Common myeloid progenitor, CD34-positive (primary cell): Measurements from ENCODE around the gene TTC4.

ENCODE experiments used
- CTCF ChIA-PET: fragments of 350-600 bp; sonication (Branson Sonifier 250); formaldehyde crosslinking; loops from one replicate; lab custom pipeline; 2021; ENCODE audit warnings: antibody characterized with exemption; lab: Charles Lee
- POLR2A ChIA-PET: fragments of 350-600 bp; sonication (Branson Sonifier 250); formaldehyde crosslinking; loops from one replicate; lab custom pipeline; 2021; ENCODE audit warnings: antibody characterized with exemption; lab: Charles Lee
- DNase-seq, 3 donors: peaks; one replicate each; pipeline versions ENCODE4 v3.0.0 to v3.0.0-alpha.2; 2013
- H3K27ac ChIP-seq, 2 experiments: 1 replicate in 1 of 2; 2 replicates in 1 of 2; pipeline ENCODE4 v1.7.0; 2013; ENCODE audit warnings: inconsistent platforms in 2 of 2, low read length in 2 of 2, mild to moderate bottlenecking in 2 of 2, low read depth in 1 of 2, moderate library complexity in 1 of 2; ENCODE audit not compliant: severe bottlenecking in 2 of 2, insufficient read depth in 1 of 2, poor library complexity in 1 of 2
- H3K27me3 ChIP-seq, 5 experiments: replicated peaks in 2 of 5; 1 replicate in 3 of 5; 2 replicates in 2 of 5; pipeline versions ENCODE4 v1.6.1 to v1.7.0; 2013; ENCODE audit warnings: low read length in 4 of 5, mild to moderate bottlenecking in 2 of 5, moderate library complexity in 2 of 5, inconsistent platforms in 1 of 5; ENCODE audit not compliant: insufficient read depth in 5 of 5, control insufficient read depth in 4 of 5
- H3K36me3 ChIP-seq, 4 experiments: 1 replicate in 2 of 4; 2 replicates in 2 of 4; pipeline versions ENCODE4 v1.6.1 to v1.7.0; 2013; ENCODE audit warnings: low read length in 3 of 4, control low read depth in 1 of 4, mild to moderate bottlenecking in 1 of 4; ENCODE audit not compliant: control insufficient read depth in 4 of 4, insufficient read depth in 4 of 4
- H3K4me1 ChIP-seq, 4 experiments: 1 replicate in 3 of 4; 2 replicates in 1 of 4; pipeline versions ENCODE4 v1.6.1 to v1.7.1; 2013; ENCODE audit warnings: low read length in 3 of 4, mild to moderate bottlenecking in 3 of 4, control low read depth in 1 of 4, inconsistent platforms in 1 of 4, moderate library complexity in 1 of 4; ENCODE audit not compliant: control insufficient read depth in 4 of 4, insufficient read depth in 4 of 4; ENCODE audit errors: control extremely low read depth in 1 of 4
- H3K4me3 ChIP-seq, 7 experiments: 1 replicate in 4 of 7; 2 replicates in 3 of 7; pipeline versions ENCODE4 v1.5.1 to v1.7.0; 2013; ENCODE audit warnings: mild to moderate bottlenecking in 7 of 7, low read length in 6 of 7, moderate library complexity in 6 of 7, inconsistent platforms in 2 of 7, low read depth in 2 of 7, control low read depth in 1 of 7; ENCODE audit not compliant: insufficient read depth in 4 of 7, control insufficient read depth in 1 of 7; ENCODE audit errors: extremely low read depth in 1 of 7
- H3K9me3 ChIP-seq, 5 experiments: 1 replicate in 4 of 5; 2 replicates in 1 of 5; pipeline versions ENCODE4 v1.6.1 to v1.7.1; 2013; ENCODE audit warnings: low read length in 4 of 5, mild to moderate bottlenecking in 2 of 5, inconsistent platforms in 1 of 5, low read depth in 1 of 5, moderate library complexity in 1 of 5; ENCODE audit not compliant: control insufficient read depth in 4 of 5, insufficient read depth in 2 of 5; ENCODE audit errors: control extremely low read depth in 1 of 5
- WGBS: methylation state at CpG from one replicate; pipeline ENCODE4 v1.1.5; 2013; ENCODE audit not compliant: insufficient coverage; 5-methylcytosine and 5-hydroxymethylcytosine counted together

Gene TTC4

GRCh38 chr1:54777431-54777830, 61.8 kb downstream of the TTC4 start:
- Histone ChIP-seq H3K27me3 (peaks cover 0 to 13% (median 0%) of the 10 kb centered on the region in 5 experiments), H3K27ac (no peak overlapping the region), H3K4me3 (no peak overlapping the region), H3K36me3 (no peaks in the 10 kb centered on the region), H3K4me1 (peaks cover 0 to 4% (median 0%) of the 10 kb centered on the region in 4 experiments), H3K9me3 (no peaks in the 10 kb centered on the region)
- 96% methylated on average over 3 of the region's 4 CpGs for WGBS
- ChIA-PET CTCF (interaction anchor here (1.4 kb wide), 1 partner anchor 24 kb away, joined by 3 read pairs; the partner anchor contains the start of gene TTC22), POLR2A (no interaction called here)
- no peak for DNase-seq

DNA sequence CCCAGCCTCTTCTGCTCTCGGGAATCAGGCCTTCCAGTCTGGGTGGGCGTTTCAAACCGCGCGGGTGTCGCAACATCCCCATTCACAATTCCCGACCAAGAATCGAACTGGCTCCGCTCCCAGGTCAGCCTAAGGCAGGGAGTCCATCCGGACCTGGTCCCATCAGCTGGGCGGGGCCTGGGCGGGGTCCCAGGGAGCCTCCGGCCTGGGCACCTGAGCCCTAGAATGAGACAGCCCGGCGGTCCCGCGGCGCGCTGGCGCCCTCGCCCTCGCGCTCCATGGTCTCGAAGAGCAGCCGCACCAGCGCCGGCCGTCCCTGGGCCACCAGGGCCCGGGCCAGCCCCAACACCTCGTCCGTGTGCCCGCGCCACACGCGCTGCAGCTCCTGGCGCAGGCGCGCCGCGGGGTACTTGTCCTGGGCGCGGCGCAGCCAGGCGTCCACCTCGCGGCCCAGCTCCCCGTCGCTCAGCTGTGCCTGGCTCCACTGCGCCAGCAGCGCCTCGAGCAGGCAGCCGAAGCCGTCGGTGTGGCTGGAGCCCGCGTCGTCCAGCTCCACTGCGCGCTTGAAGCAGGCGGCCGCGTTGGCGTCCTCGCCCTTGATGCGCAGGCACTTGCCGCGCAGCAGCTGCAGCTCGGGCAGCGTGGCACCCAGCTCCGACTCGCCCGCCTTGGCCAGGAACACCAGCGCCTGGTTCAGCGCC, 65.5 kb downstream of the TTC4 start:
- Histone ChIP-seq H3K4me1 (peaks cover 0 to 4% (median 0%) of the 10 kb centered on the region in 4 experiments), H3K36me3 (peaks cover 0 to 6% (median 2%) of the 10 kb centered on the region in 4 experiments), H3K27ac (no peak overlapping the region), H3K9me3 (no peaks in the 10 kb centered on the region), H3K4me3 (no peak overlapping the region), H3K27me3 (peaks cover 0 to 21% (median 0%) of the 10 kb centered on the region in 5 experiments)
- POLR2A ChIA-PET = no interaction called here
- DNase-seq = no peak
- WGBS = 83% methylated on average over 65 of the region's 74 CpGs
- CTCF ChIA-PET = interaction anchor here (1.8 kb wide), 1 partner anchor 15 kb away, joined by 6 read pairs; no protein-coding TSS in a partner anchor

DNA sequence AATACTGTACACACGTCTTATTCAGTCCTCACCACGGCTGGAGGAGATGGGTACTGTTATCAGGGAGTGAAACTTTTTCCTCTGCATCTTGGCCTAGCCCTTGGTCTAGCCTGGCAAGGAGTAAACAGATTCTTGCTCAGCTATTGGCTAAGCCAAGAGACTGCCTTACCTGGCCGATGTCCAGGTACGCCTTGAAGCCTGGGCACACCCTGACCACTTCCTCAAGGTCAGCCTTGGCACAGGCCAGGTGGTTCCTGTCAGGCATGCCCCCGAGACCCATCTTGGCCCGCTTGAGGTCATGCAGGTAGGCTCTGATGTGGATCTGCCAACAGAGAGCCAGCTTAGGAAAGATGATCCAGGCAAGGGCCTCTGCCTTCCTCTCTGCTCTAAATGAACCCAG, 66.5 kb downstream of the TTC4 start:
- Histone ChIP-seq H3K9me3 (no peaks in the 10 kb centered on the region), H3K4me3 (no peak overlapping the region), H3K27ac (no peak overlapping the region), H3K27me3 (peaks cover 0 to 21% (median 0%) of the 10 kb centered on the region in 5 experiments), H3K36me3 (peaks cover 0 to 6% (median 2%) of the 10 kb centered on the region in 4 experiments), H3K4me1 (peaks cover 0 to 4% (median 0%) of the 10 kb centered on the region in 4 experiments)
- DNase-seq = no peak
- CTCF ChIA-PET = interaction anchor here (0.7 kb wide), 1 partner anchor 12 kb away, joined by 3 read pairs; no protein-coding TSS in a partner anchor
- 100% methylated on average over 4 of the region's 6 CpGs for WGBS
- POLR2A ChIA-PET = no interaction called here

- Histone ChIP-seq H3K27ac (no peak overlapping the region), H3K27me3 (peaks cover 0 to 21% (median 0%) of the 10 kb centered on the region in 5 experiments), H3K4me3 (no peak overlapping the region), H3K4me1 (peaks cover 0 to 4% (median 0%) of the 10 kb centered on the region in 4 experiments), H3K36me3 (peaks cover 0 to 6% (median 2%) of the 10 kb centered on the region in 4 experiments), H3K9me3 (no peaks in the 10 kb centered on the region)
- no peak for DNase-seq
- WGBS = 100% methylated on average over 1 of the region's 2 CpGs
- CTCF ChIA-PET = no interaction called here
- POLR2A ChIA-PET = no interaction called here
Observed at GRCh38 chr1:54782588-54782987, 66.9 kb downstream of the TTC4 start.

DNA sequence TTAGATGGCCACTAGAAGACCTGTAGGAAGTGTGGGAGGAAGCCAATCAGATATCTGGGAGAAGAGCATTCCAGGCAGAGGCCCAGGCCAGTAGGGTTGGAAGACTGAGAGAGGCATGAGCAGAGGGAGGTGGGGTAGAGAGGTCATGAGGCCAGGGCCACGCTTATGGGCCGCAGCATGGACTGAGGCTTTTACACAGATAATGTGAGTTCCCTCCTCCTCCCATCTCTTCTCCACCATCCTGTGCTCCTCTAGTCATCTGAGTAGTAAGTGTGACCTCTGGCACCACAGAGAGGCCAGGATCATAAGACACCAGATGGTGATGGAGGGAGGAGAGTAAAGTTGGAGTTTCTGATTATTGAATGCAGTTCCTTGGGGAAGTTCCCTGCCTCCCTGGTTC, 68.4 kb downstream of the TTC4 start:
- ChIA-PET POLR2A (no interaction called here), CTCF (no interaction called here)
- no CpG with 5 or more reads among the region's 2 CpGs for whole genome bisulfite sequencing
- Histone ChIP-seq H3K27ac (no peak overlapping the region), H3K9me3 (no peaks in the 10 kb centered on the region), H3K4me1 (peaks cover 0 to 4% (median 0%) of the 10 kb centered on the region in 4 experiments), H3K4me3 (no peak overlapping the region), H3K36me3 (peaks cover 0 to 6% (median 2%) of the 10 kb centered on the region in 4 experiments), H3K27me3 (peaks cover 0 to 21% (median 0%) of the 10 kb centered on the region in 5 experiments)
- no peak for DNase-seq

DNA sequence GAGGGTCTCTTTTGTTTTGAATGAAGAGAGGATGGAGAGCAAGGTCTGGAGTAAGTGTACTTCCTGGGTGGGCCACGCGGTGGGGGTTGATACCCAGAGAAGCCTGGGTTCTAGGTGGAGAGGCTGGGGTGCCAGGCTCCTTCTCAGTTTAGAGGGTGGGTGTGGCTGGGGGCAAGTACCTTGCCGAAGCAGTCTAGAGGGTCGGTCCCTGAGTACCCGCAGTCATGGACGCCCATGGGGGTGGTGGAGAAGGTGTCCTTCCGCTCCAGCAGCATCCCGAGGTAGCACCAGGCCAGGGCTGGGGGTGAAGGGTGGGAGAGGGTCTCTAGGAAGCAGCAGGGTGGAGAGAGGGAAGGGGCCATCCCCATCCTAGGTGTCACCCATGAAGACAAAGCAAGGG, 71.1 kb downstream of the TTC4 start:
- no peak overlapping the region for H3K27ac ChIP-seq
- WGBS = 98% methylated on average over 6 of the region's 8 CpGs
- no peak for DNase-seq
- no peak overlapping the region for H3K4me3 ChIP-seq
- H3K4me1 ChIP-seq = no peaks in the 10 kb centered on the region
- peaks cover 0 to 6% (median 2%) of the 10 kb centered on the region in 4 experiments for H3K36me3 ChIP-seq
- peaks cover 0 to 13% (median 0%) of the 10 kb centered on the region in 5 experiments for H3K27me3 ChIP-seq
- POLR2A ChIA-PET = no interaction called here
- peaks cover 0 to 2% (median 0%) of the 10 kb centered on the region in 5 experiments for H3K9me3 ChIP-seq
- CTCF ChIA-PET = no interaction called here

DNA sequence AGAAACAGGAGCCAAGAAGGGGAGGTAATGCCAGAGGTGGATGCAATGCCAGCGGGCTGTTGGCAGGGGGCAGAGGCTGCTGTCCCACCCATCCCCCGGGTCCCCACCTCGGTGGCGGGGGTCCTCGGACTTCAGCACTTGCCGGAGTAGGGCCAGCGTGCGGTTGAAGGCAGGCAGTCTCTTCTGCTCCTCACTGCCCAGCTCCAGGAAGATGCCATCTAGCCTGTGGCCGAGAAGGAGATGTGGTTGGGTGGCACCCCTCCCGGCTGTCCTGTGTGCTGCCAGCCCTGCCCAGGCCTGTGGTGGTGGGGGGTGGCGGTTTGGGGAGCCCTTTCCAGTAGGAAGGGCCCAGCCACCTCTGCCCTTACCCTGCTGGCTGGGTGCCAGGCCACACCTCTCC, 71.9 kb downstream of the TTC4 start:
- H3K27me3 ChIP-seq = peaks cover 0 to 6% (median 0%) of the 10 kb centered on the region in 5 experiments
- H3K4me1 ChIP-seq = no peaks in the 10 kb centered on the region
- CTCF ChIA-PET = no interaction called here
- POLR2A ChIA-PET = interaction anchor here (0.6 kb wide), 1 partner anchor 479 kb away, joined by 7 read pairs; no protein-coding TSS in a partner anchor
- H3K36me3 ChIP-seq = peaks cover 0 to 6% (median 2%) of the 10 kb centered on the region in 4 experiments
- WGBS = 100% methylated on average over 3 of the region's 11 CpGs
- DNase-seq = no peak
- no peak overlapping the region for H3K4me3 ChIP-seq
- no peak overlapping the region for H3K27ac ChIP-seq
- peaks cover 0 to 5% (median 0%) of the 10 kb centered on the region in 5 experiments for H3K9me3 ChIP-seq
